IMR-90 (cell line): ENCODE data around the gene CTNND2. TPM values are rescaled to one million over a fixed set of nuclear protein-coding genes. Genes with fewer than 3 reads are reported as not detected.

Experiments used
- ATAC-seq: fragments of 200-7000 bp; cut with Tn5 transposase; 2 replicates; pipeline ENCODE4 v1.9.1; 2020; ENCODE audit warnings: low read depth, mild to moderate bottlenecking, moderate library complexity
- BruUV-seq: library from RNA; stranded (reverse); fragments of 400-500 nt; replicated peaks from 2 replicates; lab custom pipeline; 2021; lab: Mats Ljungman, UMichigan
- CTCF ChIA-PET: fragments of 300-600 bp; formaldehyde crosslinking; extraction: SDS; loops from one replicate; lab custom pipeline; 2021; ENCODE audit warnings: antibody characterized with exemption; lab: Yijun Ruan, JAX
- POLR2A ChIA-PET: fragments of 300-600 bp; sonication (Branson Sonifier 250); formaldehyde crosslinking; loops from one replicate; lab custom pipeline; 2022; ENCODE audit warnings: antibody characterized with exemption; ENCODE audit not compliant: unreplicated experiment; lab: Charles Lee
- DNase-seq: peaks from one replicate; pipeline ENCODE4 v3.0.0; 2013
- H2AFZ ChIP-seq: replicated peaks from 2 replicates; pipeline ENCODE3; 2013; ENCODE audit warnings: low read length, mild to moderate bottlenecking; ENCODE audit not compliant: poor library complexity
- H2AK5ac ChIP-seq: 2 replicates; pipeline ENCODE4 v1.6.1; 2013; ENCODE audit warnings: low read depth, low read length, inconsistent platforms
- H2AK9ac ChIP-seq: replicated peaks from 2 replicates; pipeline ENCODE3; 2013; ENCODE audit warnings: mild to moderate bottlenecking, low read depth, low read length, moderate library complexity; ENCODE audit not compliant: poor library complexity
- H2BK120ac ChIP-seq: 2 replicates; pipeline ENCODE4 v1.6.1; 2013; ENCODE audit warnings: low read depth, low read length, inconsistent platforms
- H2BK15ac ChIP-seq: 3 replicates; pipeline ENCODE4 v1.6.1; 2013; ENCODE audit warnings: low read depth, low read length, inconsistent platforms
- H2BK20ac ChIP-seq: 2 replicates; pipeline ENCODE4 v1.6.1; 2013; ENCODE audit warnings: low read depth, mild to moderate bottlenecking, inconsistent platforms, low read length, moderate library complexity
- H2BK5ac ChIP-seq: 2 replicates; pipeline ENCODE4 v1.6.1; 2013; ENCODE audit warnings: mild to moderate bottlenecking, low read depth, low read length, inconsistent platforms; ENCODE audit not compliant: poor library complexity, severe bottlenecking
- H3K14ac ChIP-seq: replicated peaks from 2 replicates; pipeline ENCODE4 v1.6.1; 2013; ENCODE audit warnings: low read depth, low read length, inconsistent platforms
- H3K18ac ChIP-seq: 2 replicates; pipeline ENCODE4 v1.6.1; 2013; ENCODE audit warnings: low read depth, low read length, control low read depth
- H3K23ac ChIP-seq: 2 replicates; pipeline ENCODE4 v1.6.1; 2013; ENCODE audit warnings: low read depth, low read length, inconsistent platforms
- H3K27ac ChIP-seq: 2 replicates; pipeline ENCODE4 v1.5.1; 2013; ENCODE audit warnings: mild to moderate bottlenecking, control low read depth, low read length; ENCODE audit not compliant: insufficient read depth
- H3K27me3 ChIP-seq: 2 replicates; pipeline ENCODE4 v1.6.1; 2013; ENCODE audit warnings: low read length; ENCODE audit not compliant: control insufficient read depth, insufficient read depth
- H3K36me3 ChIP-seq: 2 replicates; pipeline ENCODE4 v1.6.1; 2013; ENCODE audit warnings: low read length, mixed read lengths; ENCODE audit not compliant: control insufficient read depth, insufficient read depth
- H3K4ac ChIP-seq: 2 replicates; pipeline ENCODE4 v1.6.1; 2013; ENCODE audit warnings: low read depth, low read length, inconsistent platforms
- H3K4me1 ChIP-seq: 2 replicates; pipeline ENCODE4 v1.6.1; 2013; ENCODE audit warnings: low read length, mixed read lengths; ENCODE audit not compliant: control insufficient read depth, insufficient read depth
- H3K4me2 ChIP-seq: 2 replicates; pipeline ENCODE4 v1.6.1; 2013; ENCODE audit warnings: low read depth, mild to moderate bottlenecking, control low read depth, low read length, moderate library complexity
- H3K4me3 ChIP-seq: 2 replicates; pipeline ENCODE4 v1.5.1; 2013; ENCODE audit warnings: low read depth, mild to moderate bottlenecking, control low read depth, low read length, moderate library complexity; ENCODE audit not compliant: insufficient read depth
- H3K56ac ChIP-seq: 2 replicates; pipeline ENCODE4 v1.6.1; 2013; ENCODE audit warnings: low read length, inconsistent platforms; ENCODE audit not compliant: insufficient read depth; ENCODE audit errors: extremely low read depth
- H3K79me1 ChIP-seq, 2 experiments: 2 replicates each; pipeline ENCODE4 v1.6.1; 2013; ENCODE audit warnings: low read length in 2 of 2, inconsistent platforms in 1 of 2, low read depth in 1 of 2
- H3K9ac ChIP-seq: 2 replicates; pipeline ENCODE4 v1.6.1; 2013; ENCODE audit warnings: low read depth, low read length, control low read depth
- H3K9me1 ChIP-seq: 2 replicates; pipeline ENCODE4 v1.6.1; 2013; ENCODE audit warnings: low read length, inconsistent platforms; ENCODE audit not compliant: insufficient read depth
- H3K9me3 ChIP-seq: 2 replicates; pipeline ENCODE4 v1.6.1; 2013; ENCODE audit warnings: low read length; ENCODE audit not compliant: control insufficient read depth, insufficient read depth
- H4K20me1 ChIP-seq: 2 replicates; pipeline ENCODE4 v1.6.1; 2013; ENCODE audit warnings: low read length, inconsistent platforms; ENCODE audit not compliant: insufficient read depth
- H4K5ac ChIP-seq: 2 replicates; pipeline ENCODE4 v1.6.1; 2013; ENCODE audit warnings: mild to moderate bottlenecking, low read depth, low read length, control low read depth
- H4K8ac ChIP-seq, 2 experiments: 2 replicates each; pipeline ENCODE4 v1.6.1; 2013; ENCODE audit warnings: low read depth in 2 of 2, low read length in 2 of 2, control low read depth in 1 of 2, inconsistent platforms in 1 of 2
- H4K91ac ChIP-seq: 2 replicates; pipeline ENCODE4 v1.6.1; 2013; ENCODE audit warnings: low read depth, low read length, inconsistent platforms; ENCODE audit not compliant: insufficient read depth
- BHLHE40 ChIP-seq: fragments of 150-350 bp; IDR thresholded peaks from 2 replicates; pipeline ENCODE4 v1.6.1; 2016; ENCODE audit warnings: mild to moderate bottlenecking, low read depth, low read length
- NFE2L2 ChIP-seq: fragments of 150-350 bp; IDR thresholded peaks from 2 replicates; pipeline ENCODE4 v1.6.1; 2016; ENCODE audit warnings: low read depth, mild to moderate bottlenecking, low read length
- RCOR1 ChIP-seq: IDR thresholded peaks from 2 replicates; pipeline ENCODE4 v1.6.1; 2012; ENCODE audit warnings: mild to moderate bottlenecking, low read length, improper control_type of control experiment; ENCODE audit not compliant: insufficient replicate concordance
- SMC3 ChIP-seq: fragments of 150-350 bp; IDR thresholded peaks from 2 replicates; pipeline ENCODE4 v1.6.1; 2016; ENCODE audit warnings: low read depth, mild to moderate bottlenecking, antibody characterized with exemption, low read length, moderate library complexity
- WGBS, 2 experiments: methylation state at CpG; one replicate each; pipeline versions ENCODE4 v1.1.5 to v1.1.7; 2013; ENCODE audit warnings: missing lambda C conversion rate in 2 of 2; ENCODE audit not compliant: insufficient read length in 1 of 2; ENCODE audit errors: extremely low coverage in 2 of 2; 5-methylcytosine and 5-hydroxymethylcytosine counted together
- dilution Hi-C: fragments of 300-500 bp; cut with HindIII; formaldehyde crosslinking; loops from one replicate; pipeline ENCODE4 v1.14.3; 2018; ENCODE audit warnings: low sequenced_read_pairs; ENCODE audit not compliant: unreplicated experiment
- in situ Hi-C: fragments of 300-500 bp; cut with MboI; formaldehyde crosslinking; loops from 3 replicates; pipeline ENCODE4 v1.14.3; 2019; ENCODE audit warnings: low sequenced_read_pairs, inconsistent platforms, mixed read lengths
- intact Hi-C: fragments of 100-400 bp; cut with micrococcal nuclease; formaldehyde crosslinking; loops from 2 replicates; pipeline ENCODE4 v1.10.0; 2022
- polyA plus RNA-seq, 3 experiments: library from polyadenylated mRNA; depleted of rRNA; stranded (reverse); fragments of >200 nt; gene quantifications; 2 replicates each; pipeline ENCODE4 v1.2.3, GENCODE V29; 2012; ENCODE audit warnings: low replicate concordance in 1 of 3
- total RNA-seq: library from RNA; depleted of rRNA; stranded (reverse); fragments of >200 nt; gene quantifications from 2 replicates; pipeline ENCODE4 v1.2.3, GENCODE V29; 2012

CTNND2 gene
- total and polyA plus RNA-seq, 2 of the 4 experiments (the other 2 are of a cell fraction) = not detected

DNA sequence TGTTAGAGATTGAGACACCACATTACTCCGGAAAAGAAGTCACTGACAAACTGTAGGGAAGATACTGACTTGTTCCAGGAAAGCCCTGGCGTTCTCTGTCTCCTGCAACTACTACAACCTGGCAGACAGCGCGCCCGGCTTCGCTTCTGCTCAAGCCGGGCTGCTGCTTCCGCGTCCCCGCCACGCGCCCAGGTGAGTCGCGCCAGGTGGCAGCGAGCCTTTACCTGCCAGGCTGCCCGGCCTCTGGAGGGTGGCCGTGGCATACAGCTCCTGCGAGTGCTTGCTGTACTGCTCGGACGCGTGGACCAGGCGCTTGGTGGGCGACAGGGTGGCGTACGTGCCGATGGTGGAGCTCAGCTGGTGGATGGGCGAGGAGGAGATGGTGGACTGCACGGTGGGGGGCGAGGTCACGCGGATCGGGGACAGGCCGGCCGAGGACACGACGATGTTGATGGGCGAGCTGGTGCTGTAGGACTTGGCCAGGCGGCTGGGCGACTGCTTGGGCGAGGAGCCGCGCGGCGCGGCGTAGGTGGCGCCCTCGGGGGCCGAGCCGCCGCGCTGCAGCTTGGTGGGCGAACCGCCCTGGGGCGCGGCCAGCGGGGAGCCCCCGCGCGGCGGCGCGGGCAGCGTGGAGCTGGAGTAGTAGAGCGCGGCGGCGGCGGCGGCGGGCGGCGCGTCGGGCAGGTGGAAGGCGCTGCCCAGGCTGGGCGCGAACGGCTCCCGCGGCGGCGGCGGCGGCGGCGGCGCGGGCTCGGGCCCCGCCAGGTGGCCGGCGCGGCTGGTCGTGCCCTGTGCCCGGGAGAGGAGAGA is 519.6 kb downstream of the CTNND2 start:
- Histone ChIP-seq H3K9ac (no peak overlapping the region), H2BK15ac (no peak overlapping the region), H2AK9ac (no peak overlapping the region), H3K23ac (no peak overlapping the region), H2BK5ac (no peak overlapping the region), H3K14ac (no peak overlapping the region), H3K4me1 (no peaks in the 10 kb centered on the region), H3K9me1 (no peaks in the 10 kb centered on the region), H4K91ac (no peak overlapping the region), H3K27me3 (peaks cover 9% of the 10 kb centered on the region), H3K36me3 (no peaks in the 10 kb centered on the region), H3K18ac (no peak overlapping the region), H2AFZ (peak overlapping the region; percentile 13), H4K5ac (no peak overlapping the region), H3K4me3 (no peak overlapping the region), H2BK120ac (no peak overlapping the region), H3K27ac (no peak overlapping the region), H4K20me1 (no peaks in the 10 kb centered on the region), H3K4me2 (no peak overlapping the region; the same call in 1 of the 2 replicates), H4K8ac (no peak overlapping the region), H3K9me3 (no peaks in the 10 kb centered on the region), H2AK5ac (no peak overlapping the region), H3K4ac (no peak overlapping the region), H3K56ac (no peak overlapping the region), H3K79me1 (no peaks in the 10 kb centered on the region), H2BK20ac (no peak overlapping the region)
- TF ChIP-seq RCOR1 (no peak), NFE2L2 (no peak), SMC3 (no peak), BHLHE40 (no peak)
- DNase-seq (no peak), ATAC-seq (no peak)
- intact Hi-C loops = no loop called here
- WGBS, 2 experiments = 3% methylated on average over 13 of the region's 96 CpGs; no CpG with 5 or more reads in 1 of the 2 experiments
- CTCF ChIA-PET = interaction anchor here (0.6 kb wide), 1 partner anchor 260 kb away, joined by 3 read pairs; no protein-coding TSS in a partner anchor
- POLR2A ChIA-PET = no interaction called here
- dilution Hi-C loops = no loop called here
- no TSS peak for BruUV-seq
- in situ Hi-C loops = no loop called here
